ENCODE results near the gene ACADSB. TPM values are rescaled to one million over a fixed set of nuclear protein-coding genes. Genes with fewer than 3 reads are reported as not detected.

Gene ACADSB
- total RNA-seq, 1 donor from 2014 or later: 5.6 TPM

- Histone ChIP-seq H3K36me3 (ENCODE audit: control insufficient read depth, insufficient read depth, low read length) (no peaks in the 10 kb centered on the region), H3K4me3 (ENCODE audit: low read depth, low read length) (no peak overlapping the region), H3K27me3 (ENCODE audit: control insufficient read depth, insufficient read depth, low read length) (no peaks in the 10 kb centered on the region)
- no peak for TF ChIP-seq CTCF (IDR thresholded peaks at IDR 0.05; ENCODE audit: insufficient read depth, low read length, poor library complexity, severe bottlenecking)
- no peak for DNase-seq (ENCODE audit: low read depth)
Measured at GRCh38 chr10:122986335-122986734, 22.5 kb upstream of the ACADSB start.

DNA sequence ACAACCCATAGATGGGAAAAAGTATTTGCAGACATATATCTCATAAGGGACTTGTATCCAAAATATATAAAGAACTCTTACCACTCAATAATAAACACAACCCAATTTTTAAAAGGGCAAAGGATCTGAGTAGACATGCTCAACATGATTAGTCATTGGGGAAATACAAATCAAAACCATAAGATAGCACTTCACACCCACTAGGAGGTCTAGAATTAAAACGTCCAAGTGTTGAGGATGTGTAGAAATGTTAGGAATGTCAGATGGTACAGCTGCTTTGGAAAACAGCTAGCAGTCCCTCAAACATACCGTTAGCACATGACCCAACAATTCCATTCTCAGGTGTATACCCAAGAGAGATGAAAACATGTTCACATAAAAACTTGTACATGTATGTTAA is 20.3 kb upstream of the ACADSB start:
- Histone ChIP-seq H3K4me3 (ENCODE audit: low read depth, low read length) (no peak overlapping the region), H3K36me3 (ENCODE audit: control insufficient read depth, insufficient read depth, low read length) (no peaks in the 10 kb centered on the region), H3K27me3 (ENCODE audit: control insufficient read depth, insufficient read depth, low read length) (no peaks in the 10 kb centered on the region)
- TF ChIP-seq CTCF (IDR thresholded peaks at IDR 0.05; ENCODE audit: insufficient read depth, low read length, poor library complexity, severe bottlenecking): no peak
- no peak for DNase-seq (ENCODE audit: low read depth)

DNA sequence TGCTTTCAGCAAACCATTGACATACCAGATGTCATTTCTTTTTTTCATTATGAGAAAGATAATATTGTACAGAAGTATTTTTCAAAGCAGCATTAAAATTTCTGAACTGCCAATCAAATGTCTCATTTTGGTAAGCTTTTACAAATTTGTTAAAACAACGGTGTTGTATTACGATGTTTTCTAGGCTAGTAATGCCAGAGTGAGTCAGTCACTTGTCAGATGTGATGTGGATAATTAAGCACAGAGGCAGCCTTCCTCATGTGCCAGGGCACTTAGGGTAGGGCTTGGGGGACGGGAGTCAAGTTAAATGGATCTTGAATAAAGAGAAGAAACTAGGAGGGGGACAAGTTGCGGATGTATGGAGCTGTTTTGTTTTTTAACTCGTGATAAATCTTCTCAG is 18.5 kb upstream of the ACADSB start:
- Histone ChIP-seq H3K36me3 (ENCODE audit: control insufficient read depth, insufficient read depth, low read length) (peaks cover 1% of the 10 kb centered on the region), H3K27me3 (ENCODE audit: control insufficient read depth, insufficient read depth, low read length) (no peaks in the 10 kb centered on the region), H3K4me3 (ENCODE audit: low read depth, low read length) (no peak overlapping the region)
- no peak for TF ChIP-seq CTCF (IDR thresholded peaks at IDR 0.05; ENCODE audit: insufficient read depth, low read length, poor library complexity, severe bottlenecking)
- no peak for DNase-seq (ENCODE audit: low read depth)

GRCh38 chr10:122992031-122992585 is 16.7 kb upstream of the ACADSB start:
- H3K36me3 ChIP-seq (ENCODE audit: control insufficient read depth, insufficient read depth, low read length): peaks cover 1% of the 10 kb centered on the region
- no peaks in the 10 kb centered on the region for H3K27me3 ChIP-seq (ENCODE audit: control insufficient read depth, insufficient read depth, low read length)
- no peak overlapping the region for H3K4me3 ChIP-seq (ENCODE audit: low read depth, low read length)
- no peak for DNase-seq (ENCODE audit: low read depth)
- TF ChIP-seq CTCF (IDR thresholded peaks at IDR 0.05; ENCODE audit: insufficient read depth, low read length, poor library complexity, severe bottlenecking): no peak

DNA sequence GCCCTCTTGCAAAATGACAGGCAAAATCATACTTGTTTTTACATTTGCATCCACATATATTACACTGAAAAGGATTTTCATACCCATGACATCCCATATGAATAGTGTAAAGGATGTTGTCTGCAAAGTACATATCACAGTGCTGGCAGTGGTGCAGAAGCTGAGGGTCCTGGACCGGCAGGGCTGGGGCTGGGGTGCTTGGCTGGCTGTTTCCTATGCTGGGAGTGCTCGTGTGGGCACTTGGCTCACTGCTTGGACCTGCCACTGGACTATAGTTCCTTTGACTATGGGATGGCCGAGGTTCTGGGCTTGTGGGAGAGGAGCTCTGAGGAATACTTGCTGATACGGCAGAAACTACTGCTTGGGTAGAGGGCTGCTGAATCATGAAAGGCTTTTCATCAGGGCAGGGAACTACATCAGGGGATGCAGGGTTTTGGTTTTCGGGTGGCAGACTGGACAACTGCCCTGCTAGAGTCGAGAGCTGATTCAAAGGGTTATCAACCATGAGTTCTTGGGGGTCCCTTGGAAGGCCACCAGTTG is 14.9 kb upstream of the ACADSB start:
- no peaks in the 10 kb centered on the region for H3K27me3 ChIP-seq (ENCODE audit: control insufficient read depth, insufficient read depth, low read length)
- peaks cover 1% of the 10 kb centered on the region for H3K36me3 ChIP-seq (ENCODE audit: control insufficient read depth, insufficient read depth, low read length)
- no peak for TF ChIP-seq CTCF (IDR thresholded peaks at IDR 0.05; ENCODE audit: insufficient read depth, low read length, poor library complexity, severe bottlenecking)
- no peak for DNase-seq (ENCODE audit: low read depth)
- no peak overlapping the region for H3K4me3 ChIP-seq (ENCODE audit: low read depth, low read length)

DNA sequence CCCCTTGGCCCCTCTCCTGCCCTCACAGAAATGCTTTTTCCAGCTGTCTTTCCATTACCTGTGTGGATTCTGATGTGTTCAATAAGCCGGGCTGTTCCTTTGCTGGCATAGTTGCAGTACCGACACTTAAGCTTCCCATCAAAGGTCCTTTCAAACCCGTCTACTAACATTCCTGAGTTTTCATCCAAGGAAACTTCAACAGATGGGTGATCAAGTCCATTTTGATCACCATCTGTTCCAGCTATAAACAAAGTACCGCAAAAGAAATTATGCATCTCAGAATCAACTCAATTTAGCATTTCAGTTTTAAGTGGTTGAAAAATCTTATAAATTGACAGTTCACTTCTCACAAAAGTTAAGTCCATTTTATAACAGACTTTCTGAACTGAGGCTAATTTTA is 12.9 kb upstream of the ACADSB start:
- Histone ChIP-seq H3K4me3 (ENCODE audit: low read depth, low read length) (no peak overlapping the region), H3K36me3 (ENCODE audit: control insufficient read depth, insufficient read depth, low read length) (peaks cover 1% of the 10 kb centered on the region), H3K27me3 (ENCODE audit: control insufficient read depth, insufficient read depth, low read length) (no peaks in the 10 kb centered on the region)
- no peak for DNase-seq (ENCODE audit: low read depth)
- TF ChIP-seq CTCF (IDR thresholded peaks at IDR 0.05; ENCODE audit: insufficient read depth, low read length, poor library complexity, severe bottlenecking): no peak
